Glomerular visceral epithelial cell (primary cell): ENCODE measurements around the gene SBK3.
"Not testable (repeated sequence)": the region's sequence is repeated elsewhere in the genome, so short reads cannot be mapped to it uniquely, and the experiment has no call there.

Source experiments
- DNase-seq: peaks from one replicate; pipeline ENCODE4 v3.0.0-alpha.2; 2016; ENCODE audit errors: extremely low spot score

SBK3 gene

GRCh38 chr19:55540619-55541018 is 4.7 kb downstream of the SBK3 start:
- no peak for DNase-seq

GRCh38 chr19:55539090-55539984 is 6.0 kb downstream of the SBK3 start:
- no peak for DNase-seq

DNA sequence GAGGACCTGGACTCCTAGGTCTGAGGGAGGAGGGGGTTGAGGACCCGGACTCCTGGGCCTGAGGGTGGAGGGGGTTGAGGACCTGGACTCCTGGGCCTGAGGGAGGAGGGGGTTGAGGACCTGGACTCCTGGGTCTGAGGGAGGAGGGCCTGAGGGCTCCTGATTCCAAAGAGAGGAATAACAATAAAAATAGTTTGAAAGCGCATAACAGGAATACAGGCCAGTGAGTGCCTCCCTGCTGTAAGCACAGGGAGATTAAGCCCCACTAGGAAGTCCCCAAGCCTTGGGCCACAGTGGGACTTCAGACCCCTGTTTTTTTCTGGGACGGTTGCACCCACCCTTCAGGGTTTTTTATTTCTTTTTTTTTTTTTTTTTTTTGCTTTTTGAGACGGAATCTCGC is 7.2 kb downstream of the SBK3 start:
- DNase-seq, result no peak

DNA sequence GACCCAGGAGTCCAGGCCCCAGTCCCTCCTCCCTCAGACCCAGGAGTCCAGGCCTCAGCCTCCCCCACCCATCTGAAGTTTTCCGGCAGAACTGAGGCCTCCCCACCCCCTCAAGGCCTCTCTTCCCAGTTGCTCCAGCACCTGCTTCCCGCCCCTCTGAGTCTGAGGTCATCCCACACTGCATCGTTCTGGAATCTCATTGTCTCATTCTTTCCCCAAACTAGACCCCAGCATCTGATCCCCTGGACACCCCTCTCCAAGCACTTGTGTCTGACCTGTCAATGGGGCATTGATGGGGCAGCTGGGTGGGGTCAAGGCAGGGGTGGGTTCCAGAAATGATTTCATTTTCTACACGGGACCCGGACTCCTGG is 7.6 kb downstream of the SBK3 start:
- DNase-seq, result peak; percentile 63

GRCh38 chr19:55536951-55537740 is 8.2 kb downstream of the SBK3 start, which contains the start of gene SBK2:
TSS of gene SBK2 (minus strand) at chr19:55537133. CDS start at chr19:55536294, 839 bp downstream.
- DNase-seq, result no peak

DNA sequence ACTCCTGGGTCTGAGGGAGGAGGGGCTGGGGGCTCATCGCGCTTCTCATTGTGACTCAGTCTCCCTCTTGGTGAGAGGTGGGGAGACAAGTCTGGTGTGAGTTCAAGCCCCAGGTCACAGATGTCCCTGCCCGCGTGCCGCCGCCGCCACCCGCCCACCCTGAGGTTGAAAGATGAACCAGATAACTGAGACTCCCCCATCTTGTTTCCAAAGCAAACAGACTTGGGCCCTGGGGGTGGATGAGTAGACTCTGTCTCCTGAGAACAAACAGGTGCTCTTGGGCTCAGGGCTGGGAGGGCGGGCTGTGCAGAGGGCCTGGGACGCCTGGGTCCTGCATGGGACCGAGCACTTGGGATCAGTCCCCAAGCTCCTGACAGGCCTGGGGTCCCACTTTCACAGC is 9.0 kb downstream of the SBK3 start:
- no peak for DNase-seq

DNA sequence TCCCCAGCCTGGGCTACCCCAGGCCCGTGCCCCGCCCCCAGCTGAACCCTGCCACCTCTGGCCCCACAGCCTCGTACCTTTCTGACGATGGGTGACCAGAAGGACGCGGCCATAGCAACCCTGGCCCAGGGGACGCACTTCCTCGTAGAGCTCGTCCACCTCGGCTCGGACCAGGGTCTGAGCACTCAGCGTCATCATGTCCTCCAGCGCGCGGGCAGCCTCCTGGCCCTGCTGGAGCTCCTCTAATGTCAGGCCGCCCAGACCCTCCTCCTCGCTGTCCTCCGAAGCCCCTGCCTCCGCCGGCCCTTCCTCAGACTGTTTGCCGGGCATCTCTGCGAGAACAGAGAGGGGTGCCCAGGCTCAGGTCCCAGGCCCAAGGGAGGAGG is 9.4 kb downstream of the SBK3 start:
- DNase-seq, result no peak

GRCh38 chr19:55535173-55535964 is 10.0 kb downstream of the SBK3 start:
- DNase-seq, result no peak

- not testable (repeated sequence) for DNase-seq
Measured at GRCh38 chr19:55534280-55534679, 11.1 kb downstream of the SBK3 start.

GRCh38 chr19:55530996-55531395 is 14.3 kb downstream of the SBK3 start:
- no peak for DNase-seq

- DNase-seq, result no peak
Measured at GRCh38 chr19:55529636-55530234, 15.6 kb downstream of the SBK3 start.

- DNase-seq, result no peak
Measured at GRCh38 chr19:55528030-55528803, 17.1 kb downstream of the SBK3 start.

DNA sequence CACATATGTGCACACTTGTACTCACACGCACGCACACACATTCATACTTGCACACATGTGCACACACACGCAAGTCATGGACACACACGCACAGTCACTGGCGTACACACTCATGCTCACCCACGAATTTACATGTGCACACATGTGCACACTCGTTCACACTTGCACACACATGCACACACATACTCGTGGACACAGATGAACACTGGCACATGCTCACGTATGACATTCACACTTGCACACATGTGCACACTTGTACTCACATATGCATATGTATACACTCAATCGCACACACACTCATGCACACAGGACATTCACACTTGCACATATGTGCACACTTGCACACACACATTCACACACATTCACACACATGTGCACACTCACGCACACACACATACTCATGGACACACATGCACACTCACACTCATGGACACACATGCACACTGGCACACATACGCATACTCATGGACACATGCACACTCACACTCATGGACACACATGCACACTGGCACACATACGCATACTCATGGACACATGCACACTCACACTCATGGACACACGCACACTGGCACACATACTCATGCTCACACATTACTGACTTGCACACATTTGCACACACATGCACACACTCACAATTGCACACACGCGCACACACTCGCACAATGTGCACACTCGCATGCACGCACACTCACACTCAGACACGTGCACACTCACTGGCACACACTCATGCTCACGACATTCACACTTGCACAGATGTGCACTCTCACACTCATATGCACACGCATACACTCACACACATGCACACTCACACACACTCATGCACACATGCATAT is 17.9 kb downstream of the SBK3 start:
- no peak for DNase-seq

DNA sequence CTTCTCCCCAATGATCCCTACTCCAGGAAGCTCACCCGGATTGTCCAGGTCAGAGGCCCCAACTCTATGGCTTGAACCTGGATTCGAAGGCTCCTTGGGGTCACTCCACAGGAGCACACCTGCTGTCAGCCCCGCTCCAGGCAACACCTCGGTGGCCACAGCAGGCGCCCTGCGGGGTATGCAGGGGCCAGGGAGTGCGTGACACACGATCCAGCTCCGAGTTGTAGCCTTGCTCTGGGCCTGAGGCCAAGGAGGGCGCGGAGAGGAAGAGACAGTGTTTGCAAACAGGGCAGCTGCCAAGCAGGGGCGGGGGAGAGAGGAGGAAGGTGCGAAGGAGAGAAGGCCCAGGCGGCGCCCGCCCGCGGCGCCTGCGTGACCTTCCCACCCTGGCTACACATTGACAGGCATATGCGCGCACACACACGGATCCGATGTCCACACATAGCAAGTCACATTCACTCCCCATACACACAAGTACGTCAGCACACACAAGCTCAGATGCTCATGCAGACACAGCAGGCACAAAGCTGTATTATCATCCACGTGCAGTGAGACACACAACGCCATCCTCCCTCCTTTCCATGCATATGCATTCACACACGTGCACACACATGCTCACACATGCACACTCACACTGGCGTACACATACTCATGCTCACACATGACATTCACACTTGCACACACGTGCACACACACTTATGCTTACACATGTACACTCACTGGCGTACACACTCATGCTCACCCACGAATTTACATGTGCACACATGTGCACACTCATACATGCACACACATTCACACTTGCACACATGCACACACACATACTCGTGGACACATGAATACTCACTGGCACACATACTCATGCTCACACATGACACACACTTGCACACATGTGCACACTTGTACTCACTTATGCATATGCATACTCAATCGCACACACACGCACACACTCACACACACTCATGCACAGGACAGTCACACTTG is 18.8 kb downstream of the SBK3 start:
- peak; percentile 79 for DNase-seq

- no peak for DNase-seq
Measured at GRCh38 chr19:55525289-55526101, 19.8 kb downstream of the SBK3 start.

GRCh38 chr19:55520691-55521292 is 24.6 kb downstream of the SBK3 start:
- no peak for DNase-seq
